Measurements from ENCODE around the gene FCHO1.
A peak's percentile ranks its signal among the peaks of the same experiment; 100 is the strongest.
"Not testable (repeated sequence)": the region's sequence is repeated elsewhere in the genome, so short reads cannot be mapped to it uniquely, and the experiment has no call there.

Gene FCHO1

GRCh38 chr19:17796013-17796837, 44.9 kb downstream of the FCHO1 start:
- peak overlapping the region in 3 of 11 experiments; percentile 18 to 39 (median 35); a peak in 4 of 22 replicates for H3K4me2 ChIP-seq
- no peaks in the 10 kb centered on the region for H3K36me3 ChIP-seq
- no peak overlapping the region for H3K4me3 ChIP-seq
- peaks cover 16 to 40% (median 19%) of the 10 kb centered on the region in 10 experiments for H3K4me1 ChIP-seq
- H4K20me1 ChIP-seq: no peaks in the 10 kb centered on the region; a peak in 1 of 22 replicates
- H3K27me3 ChIP-seq: peaks cover 30 to 42% (median 35%) of the 10 kb centered on the region in 11 experiments
- no peaks in the 10 kb centered on the region for H3K9me3 ChIP-seq (replicated peaks in 1 of 11)
- no peak for TF ChIP-seq Cebpa-rat (IDR thresholded peaks at IDR 0.05)
- peak overlapping the region in 1 of 11 experiments; percentile 41; a peak in 1 of 22 replicates for H3K9ac ChIP-seq
- H3K27ac ChIP-seq: no peak overlapping the region

GRCh38 chr19:17796838-17797423, 45.7 kb downstream of the FCHO1 start:
- Histone ChIP-seq H3K4me2 (peak overlapping the region in 4 of 11 experiments; percentile 15 to 55 (median 50); a peak in 7 of 22 replicates), H4K20me1 (no peaks in the 10 kb centered on the region), H3K27me3 (peaks cover 30 to 42% (median 35%) of the 10 kb centered on the region in 11 experiments), H3K36me3 (no peaks in the 10 kb centered on the region), H3K9me3 (replicated peaks in 1 of 11) (no peaks in the 10 kb centered on the region), H3K4me3 (no peak overlapping the region), H3K27ac (no peak overlapping the region), H3K9ac (no peak overlapping the region), H3K4me1 (peaks cover 9 to 36% (median 12%) of the 10 kb centered on the region in 10 experiments)
- no peak for TF ChIP-seq Cebpa-rat (IDR thresholded peaks at IDR 0.05)

- Histone ChIP-seq H4K20me1 (no peaks in the 10 kb centered on the region), H3K27me3 (peaks cover 30 to 42% (median 35%) of the 10 kb centered on the region in 11 experiments), H3K9ac (peak overlapping the region in 1 of 11 experiments; percentile 21; a peak in 2 of 22 replicates), H3K4me2 (peak overlapping the region in 4 of 11 experiments; percentile 15 to 55 (median 50); a peak in 7 of 22 replicates), H3K9me3 (replicated peaks in 1 of 11) (no peaks in the 10 kb centered on the region), H3K27ac (no peak overlapping the region), H3K36me3 (no peaks in the 10 kb centered on the region), H3K4me3 (no peak overlapping the region), H3K4me1 (peaks cover 6 to 43% (median 12%) of the 10 kb centered on the region in 10 experiments; a peak in 16 of 20 replicates)
- no peak for TF ChIP-seq Cebpa-rat (IDR thresholded peaks at IDR 0.05)
Measured at GRCh38 chr19:17797424-17798201, 46.3 kb downstream of the FCHO1 start.

- H3K9ac ChIP-seq; H3K4me2 ChIP-seq; H4K20me1 ChIP-seq; H3K27ac ChIP-seq; H3K36me3 ChIP-seq; H3K9me3 ChIP-seq (replicated peaks in 1 of 11); H3K4me3 ChIP-seq: not testable (repeated sequence)
- Histone ChIP-seq H3K27me3 (peaks cover 27 to 38% (median 31%) of the 10 kb centered on the region in 11 experiments), H3K4me1 (peaks cover 11 to 52% (median 21%) of the 10 kb centered on the region in 10 experiments)
Measured at GRCh38 chr19:17798599-17798998, 47.3 kb downstream of the FCHO1 start.

GRCh38 chr19:17802137-17802858, 51.0 kb downstream of the FCHO1 start:
- H3K4me3 ChIP-seq: no peak overlapping the region
- no peaks in the 10 kb centered on the region for H4K20me1 ChIP-seq
- H3K36me3 ChIP-seq: no peaks in the 10 kb centered on the region
- H3K9ac ChIP-seq: peak overlapping the region in 3 of 11 experiments; percentile 34 to 58 (median 52); a peak in 4 of 22 replicates
- H3K27ac ChIP-seq: peak overlapping the region in 7 of 11 experiments; percentile 9 to 85 (median 68); a peak in 15 of 22 replicates
- no peaks in the 10 kb centered on the region for H3K9me3 ChIP-seq (replicated peaks in 1 of 11)
- TF ChIP-seq Cebpa-rat (IDR thresholded peaks at IDR 0.05): no peak
- H3K4me1 ChIP-seq: peaks cover 10 to 40% (median 23%) of the 10 kb centered on the region in 10 experiments
- H3K4me2 ChIP-seq: peak overlapping the region in 8 of 11 experiments; percentile 38 to 85 (median 64); a peak in 13 of 22 replicates
- peaks cover 0 to 2% (median 0%) of the 10 kb centered on the region in 11 experiments; a peak in 4 of 22 replicates for H3K27me3 ChIP-seq

GRCh38 chr19:17803264-17803896, 52.1 kb downstream of the FCHO1 start:
- Histone ChIP-seq H4K20me1 (no peaks in the 10 kb centered on the region), H3K9ac (peak overlapping the region in 6 of 11 experiments; percentile 21 to 58 (median 40); a peak in 10 of 22 replicates), H3K4me2 (peak overlapping the region; percentile 23 to 85 (median 60))

GRCh38 chr19:17805427-17805826, 54.1 kb downstream of the FCHO1 start:
- Histone ChIP-seq H4K20me1 (no peaks in the 10 kb centered on the region), H3K27ac (no peak overlapping the region), H3K4me2 (no peak overlapping the region), H3K9me3 (replicated peaks in 1 of 11) (no peaks in the 10 kb centered on the region), H3K4me1 (peaks cover 10 to 32% (median 22%) of the 10 kb centered on the region in 10 experiments), H3K27me3 (peaks cover 7 to 20% (median 11%) of the 10 kb centered on the region in 11 experiments; a peak in 18 of 22 replicates), H3K4me3 (no peak overlapping the region), H3K9ac (no peak overlapping the region), H3K36me3 (no peaks in the 10 kb centered on the region)
- TF ChIP-seq Cebpa-rat (IDR thresholded peaks at IDR 0.05): no peak

More at GRCh38 chr19:17803264-17803896, 52.1 kb downstream of the FCHO1 start:
- Histone ChIP-seq H3K36me3 (no peaks in the 10 kb centered on the region), H3K27ac (peak overlapping the region in 8 of 11 experiments; percentile 9 to 85 (median 68); a peak in 17 of 22 replicates), H3K27me3 (peaks cover 5 to 12% (median 9%) of the 10 kb centered on the region in 11 experiments; a peak in 18 of 22 replicates), H3K4me3 (no peak overlapping the region), H3K4me1 (peaks cover 10 to 32% (median 22%) of the 10 kb centered on the region in 10 experiments), H3K9me3 (replicated peaks in 1 of 11) (no peaks in the 10 kb centered on the region)
- TF ChIP-seq Cebpa-rat (IDR thresholded peaks at IDR 0.05): no peak

GRCh38 chr19:17806945-17807344, 55.7 kb downstream of the FCHO1 start:
- Histone ChIP-seq H3K36me3 (no peaks in the 10 kb centered on the region), H3K9ac (no peak overlapping the region), H4K20me1 (no peaks in the 10 kb centered on the region), H3K27me3 (peaks cover 7 to 20% (median 11%) of the 10 kb centered on the region in 11 experiments; a peak in 18 of 22 replicates), H3K27ac (no peak overlapping the region), H3K4me1 (peaks cover 10 to 28% (median 22%) of the 10 kb centered on the region in 10 experiments), H3K4me2 (no peak overlapping the region), H3K9me3 (replicated peaks in 1 of 11) (no peaks in the 10 kb centered on the region), H3K4me3 (no peak overlapping the region)
- no peak for TF ChIP-seq Cebpa-rat (IDR thresholded peaks at IDR 0.05)

Measured in BLaER1 treated with 17β-estradiol and CSF1 and Interleukin-3, amounts not matched to agents 10 nM and 100 nM (cell line).